Fibroblast of skin of scalp (primary cell): ENCODE data around the gene ONECUT2. TPM values are rescaled to one million over a fixed set of nuclear protein-coding genes. Genes with fewer than 3 reads are reported as not detected.
"Not testable (repeated sequence)": the region's sequence is repeated elsewhere in the genome, so short reads cannot be mapped to it uniquely, and the experiment has no call there.

Experiments
- DNase-seq: peaks from one replicate; pipeline ENCODE4 v3.0.0-alpha.2; 2013
- polyA plus RNA-seq, 2 experiments: library from polyadenylated mRNA; unstranded; fragments of 120-200 nt; gene quantifications; one replicate each; pipeline ENCODE4 v1.2.1, GENCODE V29; 2013; ENCODE audit not compliant: insufficient read length in 2 of 2

ONECUT2 gene
- 0.07 TPM for polyA plus RNA-seq (2013, experiment 1 of 2; ENCODE audit: insufficient read length)
- polyA plus RNA-seq (2013, experiment 2 of 2; ENCODE audit: insufficient read length) = 0.11 TPM

DNA sequence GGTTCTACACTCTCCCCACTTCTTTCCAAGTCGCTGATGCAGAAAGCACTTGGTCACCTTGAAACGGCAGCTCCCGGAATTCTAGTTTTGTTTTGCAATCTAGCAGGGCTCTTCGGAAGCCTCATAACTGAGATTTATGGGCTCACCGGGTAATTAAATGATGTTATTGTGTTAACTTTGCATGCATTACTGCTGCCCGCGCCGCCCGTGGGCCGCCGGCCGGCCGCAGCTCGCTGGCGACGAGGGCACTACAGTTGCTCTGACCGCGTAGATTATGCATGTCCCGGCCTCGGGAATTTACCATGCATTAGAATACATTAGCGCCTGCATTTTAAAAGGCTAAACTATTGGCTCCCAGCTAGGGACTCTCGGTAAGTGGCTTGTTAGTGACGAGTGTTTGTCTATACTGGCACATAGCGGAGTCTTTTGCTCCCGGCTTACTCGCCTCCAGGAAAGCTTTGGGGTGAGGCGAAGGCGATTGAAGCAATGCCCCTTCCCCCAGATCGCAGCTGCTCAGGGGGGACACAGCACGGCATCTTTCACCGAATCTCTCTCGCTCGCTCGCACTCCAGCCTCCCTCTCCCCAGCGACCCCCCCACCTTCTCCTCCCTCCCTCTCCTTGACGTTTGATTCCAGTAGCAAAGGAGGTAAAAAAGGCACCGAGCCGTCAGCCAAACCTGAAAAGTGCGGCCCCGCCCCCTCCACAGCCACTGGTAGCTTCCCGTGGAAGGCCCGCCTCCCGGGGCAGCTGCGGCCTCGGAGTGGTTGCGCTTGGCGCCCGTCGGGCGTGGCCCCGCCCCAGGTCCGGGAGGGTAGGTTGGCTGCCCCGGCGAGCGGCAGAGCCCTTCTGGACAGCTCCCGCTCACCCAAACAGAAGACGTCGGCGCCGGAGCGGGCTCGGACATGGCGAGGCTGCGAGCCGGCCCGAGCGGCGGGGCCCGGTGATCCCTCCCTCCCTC, at the start of gene ONECUT2:
Gene ONECUT2 (plus strand): TSS at position 839 of the 959 bp plus-strand sequence. CDS start 343 bp downstream, outside the sequence.
- peak; percentile 87 for DNase-seq

DNA sequence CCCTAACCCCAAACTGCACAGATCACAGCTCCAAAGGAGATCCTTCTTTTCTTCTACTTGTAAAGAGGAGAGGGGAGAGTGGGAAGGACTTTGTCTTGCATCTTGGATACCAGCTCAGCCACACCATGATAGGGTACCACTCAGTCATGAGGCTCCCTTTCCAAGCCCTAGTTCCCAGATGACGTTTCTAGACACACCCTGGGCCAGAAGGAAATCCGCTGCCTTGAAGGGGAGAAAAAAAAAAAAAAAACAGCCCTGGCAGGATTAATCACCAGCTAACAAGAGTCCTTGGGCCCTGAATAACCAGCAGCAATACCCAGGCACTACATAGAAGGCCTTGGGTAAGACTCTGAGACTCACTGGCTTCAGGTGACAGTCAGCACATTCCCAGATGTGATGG, 45.9 kb upstream of the ONECUT2 start:
- DNase-seq = no peak

DNA sequence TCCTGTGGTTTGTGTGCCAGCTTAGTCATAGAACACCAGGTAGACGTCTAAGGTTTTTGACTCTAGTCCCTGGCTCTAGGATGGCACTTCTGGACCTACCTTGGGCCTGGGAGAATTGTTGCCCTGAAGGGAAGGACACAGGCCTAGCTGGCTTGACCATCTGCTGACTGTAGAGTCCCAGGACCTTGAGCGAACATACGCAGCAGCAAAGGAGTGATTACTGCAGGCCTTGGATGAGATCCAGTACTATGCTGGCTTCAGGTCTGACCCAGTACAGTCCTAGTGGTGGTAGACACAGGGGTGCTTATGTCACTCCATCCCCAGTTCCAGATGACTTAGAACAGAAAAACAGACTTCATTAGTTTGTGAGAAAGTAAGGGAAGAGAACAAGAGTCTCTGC, 45.1 kb upstream of the ONECUT2 start:
- DNase-seq = no peak

DNA sequence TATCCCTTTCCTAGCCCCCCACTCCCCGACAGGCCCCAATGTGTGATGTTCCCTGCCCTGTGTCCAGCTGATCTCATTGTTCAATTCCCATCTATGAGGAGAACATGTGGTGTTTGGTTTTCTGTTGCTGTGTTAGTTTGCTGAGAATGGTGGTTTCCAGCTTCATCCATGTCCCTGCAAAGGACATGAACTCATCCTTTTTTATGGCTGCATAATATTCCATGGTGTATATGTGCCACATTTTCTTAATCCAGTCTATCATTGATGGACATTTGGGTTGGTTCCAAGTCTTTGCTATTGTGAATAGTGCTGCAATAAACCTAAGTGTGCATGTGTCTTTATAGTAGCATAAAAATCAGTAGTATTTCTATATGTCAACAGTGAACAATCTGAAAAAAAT, 40.4 kb upstream of the ONECUT2 start:
- not testable (repeated sequence) for DNase-seq

DNA sequence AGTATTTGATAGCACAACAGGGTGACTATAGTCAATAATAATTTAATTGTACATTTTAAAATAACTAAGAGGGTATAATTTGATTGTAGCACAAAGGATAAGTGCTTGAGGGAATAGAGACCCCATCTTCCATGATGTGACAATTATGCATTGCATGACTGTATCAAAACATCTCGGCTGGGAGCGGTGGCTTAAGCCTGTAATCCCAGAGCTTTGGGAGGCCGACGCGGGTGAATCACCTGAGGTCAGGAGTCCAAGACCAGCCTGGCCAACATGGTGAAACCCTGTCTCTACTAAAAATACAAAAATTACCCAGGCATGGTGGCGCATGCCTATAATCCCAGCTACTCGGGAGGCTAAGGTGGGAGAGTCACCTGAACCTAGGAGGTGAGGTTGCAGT, 38.3 kb upstream of the ONECUT2 start:
- not testable (repeated sequence) for DNase-seq

DNA sequence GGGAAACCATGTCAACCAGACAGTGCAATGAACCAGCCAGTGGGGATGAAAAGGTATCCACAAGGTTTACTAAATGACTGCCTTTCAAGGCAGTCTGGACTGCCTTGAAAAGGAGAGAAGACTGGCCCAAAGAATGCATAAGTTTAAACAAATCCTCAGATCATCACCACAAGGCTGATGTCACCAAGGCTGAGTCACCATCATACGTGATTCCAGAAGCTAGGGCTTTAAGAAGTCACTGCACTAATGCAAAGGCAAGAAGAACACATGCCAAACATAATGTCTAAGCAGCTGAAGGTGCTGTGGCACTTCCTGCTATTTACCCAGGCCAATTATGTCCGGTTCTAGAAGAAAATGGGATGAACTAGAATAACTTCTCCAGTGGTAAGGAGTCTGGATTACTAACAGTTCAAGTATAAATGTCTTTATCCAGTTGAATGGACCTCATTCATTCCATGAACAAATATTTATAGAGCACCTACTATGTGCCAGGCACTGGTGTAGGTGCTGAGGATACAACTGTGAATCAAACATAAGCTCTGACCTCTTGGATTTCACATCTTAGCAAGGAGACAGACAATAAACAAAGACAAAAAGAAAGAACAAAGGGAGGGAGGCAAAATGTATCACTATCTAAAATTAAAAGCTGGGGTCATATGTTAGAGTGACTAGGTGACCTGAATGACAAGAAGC, 37.6 kb upstream of the ONECUT2 start:
- peak; percentile 13 for DNase-seq

DNA sequence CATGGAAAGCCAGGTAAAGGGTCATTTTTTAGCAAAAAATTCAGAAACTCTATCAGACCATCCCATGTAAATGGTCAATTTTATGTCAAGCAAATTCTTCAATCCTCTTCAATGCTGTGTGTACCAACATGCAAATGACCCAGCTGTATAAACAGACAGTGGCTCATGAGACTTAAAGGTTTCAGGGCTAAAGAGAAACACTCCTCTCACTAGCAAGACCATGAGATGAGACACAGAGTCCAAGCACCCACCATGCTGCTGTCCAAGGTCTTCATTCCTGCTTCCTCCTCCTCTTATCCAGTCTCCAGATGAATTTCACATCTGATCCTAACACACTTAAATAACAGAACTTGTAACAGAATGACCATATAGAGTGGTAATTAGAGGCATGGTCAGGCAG, 30.8 kb upstream of the ONECUT2 start:
- DNase-seq = no peak

DNA sequence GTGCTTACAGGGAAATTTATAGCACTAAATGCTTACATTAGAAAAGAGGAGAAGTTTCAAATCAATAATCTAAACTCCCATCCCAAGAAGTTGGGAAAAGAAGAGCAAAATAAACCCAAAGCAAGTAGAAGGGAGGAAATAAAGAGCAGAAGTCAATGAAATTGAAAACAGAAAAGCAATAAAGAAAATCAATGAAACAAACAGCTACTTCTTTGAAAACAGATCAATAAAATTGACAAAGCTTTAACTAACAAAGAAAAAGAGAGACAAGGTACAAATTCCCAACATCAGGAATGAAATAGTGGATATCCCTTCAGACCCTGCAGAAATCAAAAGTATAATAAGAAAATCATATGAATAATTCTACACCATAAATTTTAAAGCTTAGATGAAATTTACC, 25.5 kb upstream of the ONECUT2 start:
- no peak for DNase-seq

DNA sequence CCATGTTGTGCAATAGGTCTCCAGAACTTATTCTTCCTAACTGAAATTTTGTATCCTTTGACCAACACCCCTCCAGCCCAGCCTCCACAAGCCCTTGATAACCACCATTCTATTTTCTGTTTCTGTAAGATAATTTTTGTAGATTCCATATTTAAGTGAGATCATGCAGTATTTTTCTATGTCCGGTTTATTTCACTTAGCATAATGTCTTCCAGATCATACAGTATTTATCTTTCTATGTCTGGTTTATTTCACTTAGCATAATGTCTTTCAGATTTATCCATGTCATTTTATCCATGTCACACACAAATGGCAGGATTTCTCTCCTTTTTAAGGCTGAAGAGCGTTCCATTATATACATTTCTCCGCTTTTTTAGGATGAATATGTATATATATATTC, 24.4 kb upstream of the ONECUT2 start:
- DNase-seq = no peak

DNA sequence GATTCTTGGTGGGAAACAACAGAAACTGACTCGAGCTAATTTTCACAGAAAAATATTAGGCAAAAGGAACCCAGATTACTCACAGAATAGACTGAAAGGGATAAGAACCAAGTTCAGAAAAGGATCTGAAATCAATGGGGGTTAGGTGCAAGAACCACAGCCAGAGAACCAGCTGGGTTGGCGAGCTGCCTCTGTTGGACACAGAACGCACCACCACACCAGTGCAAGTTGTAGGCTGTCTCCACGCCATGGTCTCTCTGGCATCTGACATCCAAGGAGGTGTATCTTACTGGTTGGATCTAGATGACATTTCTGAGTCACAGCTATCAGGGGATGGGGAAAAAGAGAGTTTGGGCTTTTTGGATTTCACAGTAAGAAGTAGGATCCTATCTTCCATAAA, 18.6 kb upstream of the ONECUT2 start:
- DNase-seq = no peak

DNA sequence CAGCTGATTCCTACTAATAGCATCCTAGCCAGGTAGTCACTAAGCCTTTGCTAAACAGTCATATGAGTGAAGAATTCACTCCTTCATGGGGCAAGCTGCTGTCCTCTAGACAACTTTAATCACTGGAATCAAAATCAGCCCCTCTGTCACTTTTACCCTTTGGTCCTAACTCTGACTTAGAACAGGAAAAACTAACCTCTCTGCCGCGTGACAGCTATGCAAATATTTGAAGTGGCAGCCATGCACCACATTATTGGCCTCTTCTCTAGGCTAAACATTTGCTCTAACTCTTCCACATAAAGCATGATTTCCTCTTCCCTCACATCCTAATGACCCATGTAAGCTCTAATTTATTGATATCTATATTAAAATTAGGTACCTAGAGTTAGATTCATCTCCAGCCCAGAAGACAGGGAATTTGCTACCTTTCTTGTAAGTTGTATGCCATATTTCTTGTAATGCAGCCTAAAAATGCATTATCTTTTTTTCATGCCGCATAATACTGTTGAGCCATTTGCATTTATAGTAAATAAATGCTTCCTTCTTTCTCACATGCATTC, 12.8 kb upstream of the ONECUT2 start:
- DNase-seq = no peak

DNA sequence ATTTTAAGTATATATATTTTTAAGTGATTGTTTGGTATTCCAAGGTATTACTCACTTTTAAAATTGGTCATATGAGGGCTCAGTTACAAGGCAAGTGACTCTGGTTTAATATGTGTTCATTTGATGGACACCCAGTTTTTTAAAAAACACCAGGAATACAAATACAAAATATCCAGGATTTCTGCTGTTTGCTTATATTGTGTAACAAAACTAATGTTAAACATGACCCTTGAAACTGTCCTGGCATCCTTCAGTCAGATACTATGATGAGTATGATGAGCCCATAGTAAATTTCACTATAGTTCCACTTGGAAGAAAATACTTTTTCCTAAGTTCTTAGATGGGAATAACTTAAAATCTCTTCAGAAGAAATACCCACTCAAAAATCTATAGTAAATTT, 11.4 kb upstream of the ONECUT2 start:
- DNase-seq = no peak

DNA sequence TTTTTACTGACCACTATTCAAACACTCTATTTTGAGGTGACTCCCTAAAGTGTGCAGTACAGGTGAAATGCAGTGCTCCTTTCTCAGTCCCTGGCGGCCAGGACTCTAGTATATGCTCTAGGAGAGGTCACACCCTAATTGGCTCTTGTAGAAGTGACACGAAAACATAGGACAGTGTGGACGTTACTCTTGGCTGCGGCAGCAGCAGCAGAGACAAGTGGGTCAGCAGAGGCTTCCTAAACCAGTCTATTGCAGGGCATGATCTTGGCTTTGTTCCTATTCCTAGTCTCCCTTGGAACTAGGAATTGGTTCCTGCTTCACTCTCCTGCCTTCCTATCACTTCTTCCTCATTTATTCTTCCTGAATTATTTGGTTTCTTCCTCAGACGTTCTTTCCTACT, 10.1 kb upstream of the ONECUT2 start:
- no peak for DNase-seq

DNA sequence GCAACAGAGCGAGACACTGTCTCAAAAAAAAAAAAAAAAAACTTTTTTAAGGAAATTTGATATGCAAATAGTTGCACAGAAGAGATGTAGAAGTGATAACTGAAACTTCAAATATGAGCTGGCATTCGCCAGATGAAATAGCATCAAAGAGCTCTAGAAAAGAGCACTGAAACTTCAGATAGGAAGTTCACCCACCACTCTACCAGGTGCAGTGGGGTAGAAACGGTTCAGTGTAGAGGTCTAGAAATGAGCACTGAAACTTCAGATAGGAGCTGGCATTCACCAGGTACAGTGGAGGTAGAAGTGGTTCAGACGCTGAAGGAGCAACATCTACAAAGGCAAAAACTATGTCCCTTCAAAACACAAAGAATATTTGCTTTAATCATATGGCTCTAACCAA, 9.0 kb upstream of the ONECUT2 start:
- DNase-seq = no peak

DNA sequence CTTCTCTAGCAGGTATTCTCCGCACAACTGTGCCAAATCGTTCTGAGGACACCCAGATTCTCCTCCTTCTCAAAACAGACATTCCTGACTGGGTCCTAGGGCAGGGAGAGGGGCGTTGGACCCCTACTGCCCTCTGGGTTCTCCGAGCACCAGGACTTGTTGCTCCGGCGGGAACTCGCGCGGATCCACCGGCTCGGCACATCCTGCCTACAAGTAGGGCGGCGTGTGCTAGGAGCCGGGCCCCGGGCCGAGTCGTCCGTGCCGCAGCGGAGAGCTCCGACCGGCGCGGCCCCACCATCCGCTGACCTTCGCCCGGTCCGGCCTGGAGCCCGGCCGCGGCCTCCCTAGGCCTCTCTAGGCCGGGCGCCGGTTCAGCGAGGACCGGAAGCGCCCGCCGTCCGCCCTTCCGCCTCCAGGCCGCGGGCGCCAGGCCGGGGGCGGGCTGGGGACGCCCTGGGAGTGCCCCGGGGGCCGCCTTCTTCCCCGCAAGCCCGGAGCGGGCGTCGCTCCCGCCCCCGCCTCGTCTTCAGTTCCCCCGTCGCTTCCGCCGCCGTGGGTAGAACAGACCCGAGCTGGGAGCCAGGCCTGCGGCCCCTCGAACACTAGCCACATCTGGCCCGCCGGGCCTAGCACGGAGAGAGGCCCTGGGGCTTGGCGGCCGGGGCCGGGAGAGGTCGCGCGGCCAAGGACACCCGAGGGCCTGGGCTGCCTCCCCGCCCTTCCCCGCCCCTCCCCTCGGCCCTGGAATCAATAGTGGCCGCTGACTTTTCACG, 7.6 kb upstream of the ONECUT2 start:
- no peak for DNase-seq

DNA sequence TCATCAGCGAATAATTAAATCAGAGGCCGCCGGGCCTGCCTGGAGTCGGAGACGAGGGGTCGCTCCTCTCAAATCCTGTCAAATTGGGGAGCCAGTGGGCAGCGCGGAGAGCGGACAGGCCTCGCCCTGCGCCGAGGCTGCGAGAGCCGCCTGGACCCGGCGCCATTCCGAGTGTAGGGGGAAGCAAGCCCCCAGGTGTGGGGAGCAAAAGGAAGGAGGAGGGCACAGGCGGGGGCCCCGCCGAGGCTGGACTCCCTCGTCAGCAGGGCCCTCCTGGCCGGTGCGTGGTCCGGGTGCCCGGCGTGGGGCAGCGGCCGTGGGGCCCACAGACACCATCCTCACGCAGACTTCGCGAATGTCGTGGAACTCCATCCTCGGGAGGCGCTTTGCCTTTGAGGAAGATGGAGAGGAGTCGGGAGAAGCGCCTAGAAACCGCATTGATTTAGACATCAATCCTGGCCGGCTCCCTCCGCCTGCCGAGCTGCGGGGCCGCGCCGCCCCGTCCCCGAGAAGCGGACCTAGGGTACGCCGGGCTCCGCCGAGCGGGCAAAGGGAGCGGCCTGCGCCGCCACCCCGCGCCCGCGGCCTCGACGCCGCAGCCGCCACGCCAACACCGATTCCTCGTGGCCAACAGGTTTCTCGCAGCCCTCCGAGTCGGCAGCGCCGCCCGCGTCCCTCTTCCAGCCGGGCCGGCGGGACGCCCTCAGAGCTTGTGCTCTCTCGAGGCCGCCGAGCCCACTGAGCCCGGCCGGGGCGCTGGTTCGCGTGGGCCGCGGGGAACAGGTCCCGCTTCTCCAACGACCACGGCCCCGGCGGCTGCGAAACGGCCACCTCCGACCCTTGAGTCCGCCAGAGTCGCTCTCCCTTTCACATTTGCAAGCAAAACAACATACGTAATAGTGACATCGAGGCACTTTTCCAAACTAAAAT, 6.7 kb upstream of the ONECUT2 start:
- no peak for DNase-seq

DNA sequence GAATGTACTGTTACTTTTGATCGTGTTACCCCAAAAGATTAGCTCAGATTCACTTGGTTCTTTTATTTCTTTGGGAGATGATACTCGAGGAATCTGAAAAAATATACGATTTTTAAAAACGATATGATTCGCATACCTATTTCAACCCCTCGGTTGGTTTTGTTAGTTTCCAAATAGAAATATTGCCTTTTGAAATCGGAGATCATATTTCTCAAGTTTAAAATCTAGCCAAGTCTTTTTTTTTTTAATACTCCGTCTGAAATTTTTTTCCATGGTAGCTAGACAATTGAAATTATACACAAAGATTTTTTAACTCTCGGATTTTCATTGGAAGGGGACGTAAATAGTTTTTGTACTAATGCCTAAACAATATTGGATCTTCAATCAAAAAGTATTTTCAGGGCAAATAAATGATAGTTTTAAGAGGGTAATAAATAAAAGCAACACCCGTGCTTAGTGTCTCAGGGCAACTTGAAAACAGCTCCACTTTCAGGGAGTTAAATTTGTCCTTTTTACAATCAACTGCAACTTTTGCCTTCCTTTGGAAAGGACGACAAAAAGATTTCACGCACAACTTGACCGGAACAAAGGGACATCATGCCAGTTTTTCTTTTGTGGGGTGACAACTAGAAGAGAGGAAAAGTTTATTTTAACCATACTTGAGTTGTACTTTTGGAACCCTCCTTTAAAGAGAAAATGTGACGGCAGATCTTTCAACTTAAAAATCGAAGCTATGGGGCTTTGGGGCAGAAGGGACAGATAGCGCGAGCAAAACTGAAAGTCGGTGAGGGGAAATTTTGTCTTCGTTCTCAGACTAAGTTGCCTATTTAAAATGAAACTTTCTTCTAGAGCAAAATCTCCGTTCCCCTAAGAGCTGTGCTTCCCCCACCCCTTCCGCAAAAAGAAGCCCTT, 5.8 kb upstream of the ONECUT2 start:
- DNase-seq = no peak

DNA sequence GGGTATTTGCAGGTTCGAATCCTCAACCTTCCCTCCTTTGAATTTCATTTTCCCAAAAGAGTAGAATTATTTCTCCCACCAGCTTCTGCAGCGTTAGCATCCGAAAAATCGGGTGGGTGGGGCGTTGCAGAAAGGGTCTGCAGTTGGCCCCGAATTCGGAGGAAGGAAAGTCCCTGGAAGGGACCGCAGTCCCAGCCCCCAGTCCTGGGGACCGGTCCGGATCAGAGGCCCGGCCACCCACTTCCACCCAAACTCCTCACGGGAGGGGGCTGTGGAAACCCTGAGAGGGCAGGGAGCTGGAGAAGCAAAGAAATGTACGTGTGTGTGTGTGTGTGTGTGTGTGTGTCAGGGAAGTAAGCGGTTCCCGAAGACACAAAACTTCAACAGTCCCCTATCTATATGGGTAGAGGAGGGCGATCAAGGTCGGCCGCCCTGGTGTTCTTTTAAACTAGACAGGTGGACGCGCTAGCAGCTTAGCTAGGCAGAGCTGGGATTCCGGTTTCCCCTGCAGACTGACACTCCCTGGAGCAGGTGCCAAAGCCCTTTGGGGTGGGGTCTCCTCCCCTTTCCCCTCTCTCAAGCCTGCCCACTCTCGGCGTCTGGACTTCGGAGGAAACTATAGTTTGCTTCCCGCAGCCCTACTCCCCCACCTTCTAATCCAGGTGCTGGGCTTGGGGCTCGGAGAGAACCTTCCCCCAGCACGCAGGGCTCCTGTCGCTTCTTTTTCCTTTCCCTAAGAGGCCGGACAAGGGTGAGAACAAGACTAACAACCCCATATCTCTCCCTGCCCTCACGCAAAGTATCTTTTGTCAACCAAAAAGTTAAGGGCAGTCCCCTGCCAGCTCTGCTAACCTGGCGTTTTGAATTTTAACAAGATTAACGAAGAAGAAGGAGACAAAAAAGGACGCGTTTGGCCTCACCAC, 4.8 kb upstream of the ONECUT2 start:
- no peak for DNase-seq

DNA sequence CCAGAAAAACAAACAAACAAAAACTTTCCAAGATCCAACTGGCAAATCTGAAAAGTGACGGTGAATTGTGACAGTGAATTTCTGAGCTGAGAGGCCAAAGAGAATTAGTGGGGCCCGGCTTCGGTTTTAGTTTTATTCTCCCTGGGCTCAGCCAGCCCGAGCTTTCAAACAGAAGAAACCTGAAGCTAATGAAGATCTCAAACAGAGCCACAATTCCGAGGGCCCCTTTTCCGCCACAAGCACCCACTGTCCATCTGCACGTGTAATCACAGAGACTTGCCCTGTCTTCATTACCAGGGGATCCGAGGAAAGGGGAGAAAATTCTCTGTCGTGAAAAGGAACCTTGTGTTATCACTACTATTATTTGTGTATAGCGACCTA, 4.2 kb upstream of the ONECUT2 start:
- DNase-seq = no peak
